Subcutaneous abdominal adipose tissue (tissue), 5 donors: Measurements from ENCODE around the gene CTNNA3.
"Not testable (repeated sequence)": the region's sequence is repeated elsewhere in the genome, so short reads cannot be mapped to it uniquely, and the experiment has no call there.

Experiments
- H3K27ac ChIP-seq: one replicate; pipeline ENCODE4 v1.7.0; 2013; ENCODE audit warnings: low read depth, mild to moderate bottlenecking, inconsistent platforms, low read length, moderate library complexity
- H3K27me3 ChIP-seq, 5 donors: one replicate each; pipeline ENCODE4 v1.7.0; 2013; ENCODE audit warnings: low read length in 5 of 5, inconsistent platforms in 1 of 5; ENCODE audit not compliant: control insufficient read depth in 5 of 5, insufficient read depth in 4 of 5
- H3K36me3 ChIP-seq, 5 donors: one replicate each; pipeline ENCODE4 v1.7.0; 2013; ENCODE audit warnings: low read length in 5 of 5; ENCODE audit not compliant: control insufficient read depth in 5 of 5, insufficient read depth in 5 of 5
- H3K4me1 ChIP-seq, 5 donors: one replicate each; pipeline ENCODE4 v1.7.0; 2013; ENCODE audit warnings: low read length in 5 of 5, mild to moderate bottlenecking in 3 of 5, moderate library complexity in 1 of 5; ENCODE audit not compliant: control insufficient read depth in 5 of 5, insufficient read depth in 5 of 5
- H3K4me3 ChIP-seq, 5 donors: one replicate each; pipeline ENCODE4 v1.7.0; 2013; ENCODE audit warnings: low read length in 5 of 5, low read depth in 1 of 5
- H3K9ac ChIP-seq, 5 donors: one replicate each; pipeline ENCODE4 v1.7.0; 2013; ENCODE audit warnings: low read length in 5 of 5, mild to moderate bottlenecking in 4 of 5, moderate library complexity in 3 of 5
- H3K9me3 ChIP-seq, 5 donors: one replicate each; pipeline ENCODE4 v1.7.0; 2013; ENCODE audit warnings: low read length in 5 of 5; ENCODE audit not compliant: control insufficient read depth in 5 of 5
- donor health status: healthy.
- donor health status: healthy.
- donor health status: healthy.
- donor health status: healthy.
- donor health status: healthy.

CTNNA3 gene

DNA sequence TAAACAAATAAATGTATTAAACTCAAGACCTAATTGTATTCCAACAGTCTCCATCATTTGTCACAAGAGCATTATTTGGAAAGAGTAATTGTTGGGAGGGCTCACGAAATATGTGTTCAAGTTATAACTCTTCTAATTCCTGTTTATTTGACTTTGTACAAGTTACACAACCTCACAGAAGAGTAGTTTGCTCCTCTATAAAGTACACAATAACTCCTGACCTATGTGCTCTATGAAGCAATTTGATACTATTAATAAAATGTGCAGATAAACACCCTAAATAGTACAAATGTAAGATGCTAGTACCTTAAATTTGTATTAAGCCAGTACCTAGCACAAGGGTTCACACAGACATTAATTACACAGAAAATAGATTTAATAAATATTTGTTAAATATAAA lies 484.3 kb downstream of the CTNNA3 start:
- no peak overlapping the region for H3K4me3 ChIP-seq
- H3K4me1 ChIP-seq: no peaks in the 10 kb centered on the region
- H3K36me3 ChIP-seq: no peaks in the 10 kb centered on the region
- H3K27ac ChIP-seq: no peak overlapping the region
- H3K27me3 ChIP-seq: no peaks in the 10 kb centered on the region
- no peak overlapping the region for H3K9ac ChIP-seq
- H3K9me3 ChIP-seq: no peaks in the 10 kb centered on the region

DNA sequence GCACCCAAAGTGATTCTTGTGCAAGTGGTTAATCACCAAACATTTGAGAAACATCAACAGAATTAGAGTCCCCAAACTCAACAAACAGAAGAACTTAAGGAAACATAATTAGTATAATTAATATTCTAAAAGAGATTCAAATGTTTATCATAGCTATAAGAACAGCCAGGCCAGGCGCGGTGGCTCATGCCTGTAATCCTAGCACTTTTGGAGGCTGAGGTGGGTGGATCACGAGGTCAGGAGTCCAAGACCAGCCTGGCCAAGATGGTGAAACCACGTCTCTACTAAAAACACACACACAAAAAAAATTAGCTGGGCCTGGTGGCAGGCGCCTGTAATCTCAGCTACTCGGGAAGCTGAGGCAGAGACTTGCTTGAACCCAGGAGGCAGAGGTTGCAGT lies 488.1 kb downstream of the CTNNA3 start:
- not testable (repeated sequence) for H3K9me3 ChIP-seq, H3K9ac ChIP-seq, H3K4me1 ChIP-seq, H3K27ac ChIP-seq, H3K36me3 ChIP-seq, H3K4me3 ChIP-seq, H3K27me3 ChIP-seq

- H3K4me1 ChIP-seq: no peaks in the 10 kb centered on the region
- H3K4me3 ChIP-seq: no peak overlapping the region
- H3K36me3 ChIP-seq: no peaks in the 10 kb centered on the region
- H3K9ac ChIP-seq: no peak overlapping the region
- no peaks in the 10 kb centered on the region for H3K27me3 ChIP-seq
- no peaks in the 10 kb centered on the region for H3K9me3 ChIP-seq
- no peak overlapping the region for H3K27ac ChIP-seq
Observed at GRCh38 chr10:67200913-67201564, 495.0 kb downstream of the CTNNA3 start.

- no peak overlapping the region for H3K9ac ChIP-seq
- no peaks in the 10 kb centered on the region for H3K9me3 ChIP-seq
- no peaks in the 10 kb centered on the region for H3K4me1 ChIP-seq
- H3K36me3 ChIP-seq: no peaks in the 10 kb centered on the region
- no peak overlapping the region for H3K4me3 ChIP-seq
- H3K27ac ChIP-seq: no peak overlapping the region
- peaks cover 0 to 2% (median 0%) of the 10 kb centered on the region in 5 donors for H3K27me3 ChIP-seq
Observed at GRCh38 chr10:67175354-67175753, 520.6 kb downstream of the CTNNA3 start.

DNA sequence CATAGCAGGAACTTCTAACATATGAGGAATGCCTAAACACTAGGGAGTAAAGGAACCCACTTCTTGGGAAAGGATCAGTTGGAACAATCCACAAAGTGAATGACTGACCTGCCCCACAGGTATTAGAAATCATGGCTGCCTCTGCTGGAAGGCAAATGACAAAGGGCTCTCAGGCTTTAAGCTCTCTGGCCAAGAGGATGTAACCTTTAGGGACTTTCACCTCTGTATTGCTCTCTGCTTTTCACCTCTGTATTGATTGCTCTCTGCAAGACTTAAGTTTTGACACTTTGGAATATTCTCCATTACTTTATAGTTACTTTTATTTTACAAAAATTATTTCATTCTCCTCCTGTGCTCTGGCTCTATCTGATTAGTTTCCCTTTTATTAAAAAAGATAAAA lies 522.2 kb downstream of the CTNNA3 start:
- Histone ChIP-seq H3K4me3 (no peak overlapping the region), H3K4me1 (no peaks in the 10 kb centered on the region), H3K27ac (no peak overlapping the region), H3K27me3 (no peaks in the 10 kb centered on the region), H3K36me3 (no peaks in the 10 kb centered on the region), H3K9ac (no peak overlapping the region), H3K9me3 (no peaks in the 10 kb centered on the region)

DNA sequence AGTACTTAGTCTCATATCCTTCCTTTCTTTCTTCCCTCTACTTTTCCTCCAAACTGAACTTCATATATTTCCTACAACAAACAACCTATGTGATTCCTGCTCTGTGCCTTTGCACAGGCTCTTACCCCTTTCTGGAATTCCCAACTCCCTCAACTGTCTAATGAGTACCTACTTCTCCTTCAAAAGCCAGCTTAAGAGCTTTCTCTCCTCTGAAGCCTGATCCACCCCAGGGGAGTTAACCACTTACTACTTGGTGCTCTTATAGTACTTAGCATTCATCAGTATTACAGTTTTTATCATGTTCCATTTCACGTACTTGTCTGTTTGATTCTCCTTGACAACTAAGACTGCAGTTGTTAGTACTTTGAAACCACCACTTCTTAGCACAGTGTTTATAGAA lies 524.0 kb downstream of the CTNNA3 start:
- Histone ChIP-seq H3K4me3 (no peak overlapping the region), H3K27me3 (no peaks in the 10 kb centered on the region), H3K27ac (no peak overlapping the region), H3K36me3 (no peaks in the 10 kb centered on the region), H3K4me1 (no peaks in the 10 kb centered on the region), H3K9ac (no peak overlapping the region), H3K9me3 (peaks cover 0 to 8% (median 0%) of the 10 kb centered on the region in 5 donors)

DNA sequence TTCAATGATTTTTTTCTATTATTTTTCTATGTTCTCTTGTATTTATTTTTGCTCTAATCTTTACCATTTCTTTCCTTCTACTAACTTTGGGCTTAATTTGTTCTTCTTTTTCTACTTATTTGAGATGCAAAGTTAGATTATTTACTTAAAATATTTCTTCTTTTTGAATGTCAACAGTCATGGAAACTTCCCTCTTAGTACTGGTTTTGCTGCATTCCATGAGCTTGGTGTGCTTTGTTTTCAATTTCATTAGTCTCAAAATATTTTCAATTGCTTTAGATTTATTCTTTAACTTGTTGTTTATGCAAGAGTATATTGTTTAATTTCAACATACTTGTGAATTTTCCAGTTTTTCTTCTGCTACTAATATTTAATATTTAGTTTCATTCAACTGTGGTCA lies 539.8 kb downstream of the CTNNA3 start:
- Histone ChIP-seq H3K27me3 (no peaks in the 10 kb centered on the region), H3K9me3 (peaks cover 0 to 7% (median 2%) of the 10 kb centered on the region in 5 donors), H3K4me1 (no peaks in the 10 kb centered on the region), H3K9ac (no peak overlapping the region), H3K4me3 (no peak overlapping the region), H3K27ac (no peak overlapping the region), H3K36me3 (no peaks in the 10 kb centered on the region)

GRCh38 chr10:67151471-67151870 lies 544.5 kb downstream of the CTNNA3 start:
- Histone ChIP-seq H3K27me3 (no peaks in the 10 kb centered on the region), H3K36me3 (no peaks in the 10 kb centered on the region), H3K9ac (no peak overlapping the region), H3K9me3 (no peaks in the 10 kb centered on the region), H3K4me3 (no peak overlapping the region), H3K27ac (no peak overlapping the region), H3K4me1 (no peaks in the 10 kb centered on the region)

DNA sequence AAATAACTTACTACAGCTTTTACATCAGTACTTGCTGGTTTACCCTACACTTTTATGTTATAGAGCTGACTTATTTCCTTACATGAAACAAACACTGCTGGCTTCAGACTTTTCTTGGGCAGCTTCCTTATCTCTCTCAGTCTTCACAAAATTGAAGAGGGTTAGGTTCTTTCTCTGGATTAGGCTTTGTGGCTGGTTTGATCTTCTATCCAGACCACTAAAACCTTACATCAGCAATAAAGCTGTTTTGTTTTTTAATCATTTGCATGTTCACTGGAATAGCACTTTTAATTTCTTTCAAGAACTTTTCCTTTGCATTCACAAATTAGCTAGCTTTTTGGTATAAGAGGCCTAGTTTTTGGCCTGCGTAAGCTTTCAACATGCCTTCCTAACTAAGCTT lies 551.5 kb downstream of the CTNNA3 start:
- Histone ChIP-seq H3K27ac (no peak overlapping the region), H3K9ac (no peak overlapping the region), H3K36me3 (no peaks in the 10 kb centered on the region), H3K9me3 (no peaks in the 10 kb centered on the region), H3K27me3 (no peaks in the 10 kb centered on the region), H3K4me3 (no peak overlapping the region), H3K4me1 (no peaks in the 10 kb centered on the region)

- no peak overlapping the region for H3K4me3 ChIP-seq
- no peaks in the 10 kb centered on the region for H3K36me3 ChIP-seq
- no peak overlapping the region for H3K27ac ChIP-seq
- no peak overlapping the region for H3K9ac ChIP-seq
- no peaks in the 10 kb centered on the region for H3K4me1 ChIP-seq
- no peaks in the 10 kb centered on the region for H3K9me3 ChIP-seq
- no peaks in the 10 kb centered on the region for H3K27me3 ChIP-seq
Observed at GRCh38 chr10:67141300-67141699, 554.7 kb downstream of the CTNNA3 start.

GRCh38 chr10:67140641-67141040 lies 555.4 kb downstream of the CTNNA3 start:
- Histone ChIP-seq H3K27me3 (no peaks in the 10 kb centered on the region), H3K9me3 (no peaks in the 10 kb centered on the region), H3K9ac (no peak overlapping the region), H3K36me3 (no peaks in the 10 kb centered on the region), H3K27ac (no peak overlapping the region), H3K4me3 (no peak overlapping the region), H3K4me1 (no peaks in the 10 kb centered on the region)
